ENCODE results near the gene OR2D3. TPM values are rescaled to one million over a fixed set of nuclear protein-coding genes. Genes with fewer than 3 reads are reported as not detected.

Gene OR2D3
- total and polyA plus RNA-seq, 9 of the 15 experiments (the other 6 are each of a cell fraction or from before 2014, with no cell fraction given) = 0.42 TPM; not detected in 8

DNA sequence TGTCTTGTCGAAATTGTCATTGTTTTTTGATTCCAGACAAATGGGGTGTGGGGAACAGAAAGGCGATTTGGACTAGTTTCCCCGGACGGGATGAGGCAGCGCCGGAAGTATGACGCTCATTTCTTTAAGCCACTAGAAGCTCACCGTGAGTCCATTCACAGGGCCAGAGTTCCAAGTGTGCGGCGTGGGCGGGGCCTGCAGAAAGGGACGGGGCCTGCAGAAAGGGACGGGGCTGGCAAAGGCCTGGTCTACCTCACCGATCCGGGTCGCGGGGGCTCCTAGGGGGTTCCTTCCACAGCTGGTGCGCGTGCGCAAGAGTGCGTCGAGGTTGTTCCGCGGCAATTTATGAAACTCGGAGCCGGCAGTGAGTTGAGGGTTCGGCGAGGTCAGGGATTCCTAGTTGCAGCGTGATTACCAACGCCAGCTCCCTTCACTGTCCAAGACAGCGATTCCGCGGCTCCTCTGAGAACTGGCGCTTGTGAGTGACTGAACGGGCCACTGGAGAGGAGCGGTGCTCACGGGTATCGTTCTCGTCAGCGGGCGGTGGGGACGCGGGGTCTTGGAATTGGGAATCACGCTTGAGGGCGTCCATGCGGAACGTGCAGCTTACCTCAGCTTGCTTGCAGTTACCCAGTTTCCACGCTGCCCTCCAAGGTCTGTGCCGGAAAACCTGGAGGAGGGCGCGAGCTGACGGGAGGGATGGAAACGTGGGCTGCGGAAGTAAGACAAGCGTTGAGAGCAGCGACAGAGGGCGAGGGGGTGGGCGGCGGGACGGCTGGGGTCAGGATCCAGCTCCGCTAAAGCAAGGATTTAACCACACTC lies 5.6 kb downstream of the OR2D3 start, which contains the start of gene ZNF215 (continued):
- TF ChIP-seq SMAD3 (CRISPR knock-in tag; conservative IDR thresholded peaks at IDR 0.05) = no peak
- TF ChIP-seq TCFL5 (CRISPR knock-in tag; conservative IDR thresholded peaks at IDR 0.05) = no peak
- TF ChIP-seq, protein P1, sequence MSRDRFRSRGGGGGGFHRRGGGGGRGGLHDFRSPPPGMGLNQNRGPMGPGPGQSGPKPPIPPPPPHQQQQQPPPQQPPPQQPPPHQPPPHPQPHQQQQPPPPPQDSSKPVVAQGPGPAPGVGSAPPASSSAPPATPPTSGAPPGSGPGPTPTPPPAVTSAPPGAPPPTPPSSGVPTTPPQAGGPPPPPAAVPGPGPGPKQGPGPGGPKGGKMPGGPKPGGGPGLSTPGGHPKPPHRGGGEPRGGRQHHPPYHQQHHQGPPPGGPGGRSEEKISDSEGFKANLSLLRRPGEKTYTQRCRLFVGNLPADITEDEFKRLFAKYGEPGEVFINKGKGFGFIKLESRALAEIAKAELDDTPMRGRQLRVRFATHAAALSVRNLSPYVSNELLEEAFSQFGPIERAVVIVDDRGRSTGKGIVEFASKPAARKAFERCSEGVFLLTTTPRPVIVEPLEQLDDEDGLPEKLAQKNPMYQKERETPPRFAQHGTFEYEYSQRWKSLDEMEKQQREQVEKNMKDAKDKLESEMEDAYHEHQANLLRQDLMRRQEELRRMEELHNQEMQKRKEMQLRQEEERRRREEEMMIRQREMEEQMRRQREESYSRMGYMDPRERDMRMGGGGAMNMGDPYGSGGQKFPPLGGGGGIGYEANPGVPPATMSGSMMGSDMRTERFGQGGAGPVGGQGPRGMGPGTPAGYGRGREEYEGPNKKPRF (IDR thresholded peaks at IDR 0.05; ENCODE audit: low read depth, low read length) = no peak
- TF ChIP-seq GABPB2 (CRISPR knock-in tag; conservative IDR thresholded peaks at IDR 0.05) = no peak
- TF ChIP-seq ZNF24 (IDR thresholded peaks at IDR 0.05) = no peak
- TF ChIP-seq NONO (IDR thresholded peaks at IDR 0.05; ENCODE audit: low read depth in 2 of 2, low read length in 1 of 2) = no peak
- no peak for TF ChIP-seq ZNF12 (CRISPR knock-in tag; IDR thresholded peaks at IDR 0.05)
- TF ChIP-seq, protein P2, sequence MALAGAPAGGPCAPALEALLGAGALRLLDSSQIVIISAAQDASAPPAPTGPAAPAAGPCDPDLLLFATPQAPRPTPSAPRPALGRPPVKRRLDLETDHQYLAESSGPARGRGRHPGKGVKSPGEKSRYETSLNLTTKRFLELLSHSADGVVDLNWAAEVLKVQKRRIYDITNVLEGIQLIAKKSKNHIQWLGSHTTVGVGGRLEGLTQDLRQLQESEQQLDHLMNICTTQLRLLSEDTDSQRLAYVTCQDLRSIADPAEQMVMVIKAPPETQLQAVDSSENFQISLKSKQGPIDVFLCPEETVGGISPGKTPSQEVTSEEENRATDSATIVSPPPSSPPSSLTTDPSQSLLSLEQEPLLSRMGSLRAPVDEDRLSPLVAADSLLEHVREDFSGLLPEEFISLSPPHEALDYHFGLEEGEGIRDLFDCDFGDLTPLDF (CRISPR knock-in tag; IDR thresholded peaks at IDR 0.05) = no peak
- no peak for TF ChIP-seq LEF1 (IDR thresholded peaks at IDR 0.05)
- no peak for TF ChIP-seq ESRRB (CRISPR knock-in tag; IDR thresholded peaks at IDR 0.05; ENCODE audit: borderline replicate concordance)
- TF ChIP-seq FOSL1 (tag; conservative IDR thresholded peaks at IDR 0.05) = 0 out of 2 replicates have a peak, but pooled peaks have one; percentile 31
- TF ChIP-seq, protein P3, sequence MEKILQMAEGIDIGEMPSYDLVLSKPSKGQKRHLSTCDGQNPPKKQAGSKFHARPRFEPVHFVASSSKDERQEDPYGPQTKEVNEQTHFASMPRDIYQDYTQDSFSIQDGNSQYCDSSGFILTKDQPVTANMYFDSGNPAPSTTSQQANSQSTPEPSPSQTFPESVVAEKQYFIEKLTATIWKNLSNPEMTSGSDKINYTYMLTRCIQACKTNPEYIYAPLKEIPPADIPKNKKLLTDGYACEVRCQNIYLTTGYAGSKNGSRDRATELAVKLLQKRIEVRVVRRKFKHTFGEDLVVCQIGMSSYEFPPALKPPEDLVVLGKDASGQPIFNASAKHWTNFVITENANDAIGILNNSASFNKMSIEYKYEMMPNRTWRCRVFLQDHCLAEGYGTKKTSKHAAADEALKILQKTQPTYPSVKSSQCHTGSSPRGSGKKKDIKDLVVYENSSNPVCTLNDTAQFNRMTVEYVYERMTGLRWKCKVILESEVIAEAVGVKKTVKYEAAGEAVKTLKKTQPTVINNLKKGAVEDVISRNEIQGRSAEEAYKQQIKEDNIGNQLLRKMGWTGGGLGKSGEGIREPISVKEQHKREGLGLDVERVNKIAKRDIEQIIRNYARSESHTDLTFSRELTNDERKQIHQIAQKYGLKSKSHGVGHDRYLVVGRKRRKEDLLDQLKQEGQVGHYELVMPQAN (IDR thresholded peaks at IDR 0.05; ENCODE audit: borderline replicate concordance) = peak; percentile 69; the same call in 1 of the 2 replicates
- no peak for TF ChIP-seq TSC22D4 (tag; IDR thresholded peaks at IDR 0.05)
- TF ChIP-seq NR1H2 (CRISPR knock-in tag; IDR thresholded peaks at IDR 0.05) = no peak
- TF ChIP-seq SLC30A9 (CRISPR knock-in tag; IDR thresholded peaks at IDR 0.05) = no peak
- TF ChIP-seq, protein P4, sequence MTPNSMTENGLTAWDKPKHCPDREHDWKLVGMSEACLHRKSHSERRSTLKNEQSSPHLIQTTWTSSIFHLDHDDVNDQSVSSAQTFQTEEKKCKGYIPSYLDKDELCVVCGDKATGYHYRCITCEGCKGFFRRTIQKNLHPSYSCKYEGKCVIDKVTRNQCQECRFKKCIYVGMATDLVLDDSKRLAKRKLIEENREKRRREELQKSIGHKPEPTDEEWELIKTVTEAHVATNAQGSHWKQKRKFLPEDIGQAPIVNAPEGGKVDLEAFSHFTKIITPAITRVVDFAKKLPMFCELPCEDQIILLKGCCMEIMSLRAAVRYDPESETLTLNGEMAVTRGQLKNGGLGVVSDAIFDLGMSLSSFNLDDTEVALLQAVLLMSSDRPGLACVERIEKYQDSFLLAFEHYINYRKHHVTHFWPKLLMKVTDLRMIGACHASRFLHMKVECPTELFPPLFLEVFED (CRISPR knock-in tag; conservative IDR thresholded peaks at IDR 0.05) = no peak
- no peak for TF ChIP-seq CBX8 (IDR thresholded peaks at IDR 0.05; ENCODE audit: borderline replicate concordance, extremely low read depth, low read depth, low read length, poor library complexity, severe bottlenecking)
- TF ChIP-seq, protein P5, sequence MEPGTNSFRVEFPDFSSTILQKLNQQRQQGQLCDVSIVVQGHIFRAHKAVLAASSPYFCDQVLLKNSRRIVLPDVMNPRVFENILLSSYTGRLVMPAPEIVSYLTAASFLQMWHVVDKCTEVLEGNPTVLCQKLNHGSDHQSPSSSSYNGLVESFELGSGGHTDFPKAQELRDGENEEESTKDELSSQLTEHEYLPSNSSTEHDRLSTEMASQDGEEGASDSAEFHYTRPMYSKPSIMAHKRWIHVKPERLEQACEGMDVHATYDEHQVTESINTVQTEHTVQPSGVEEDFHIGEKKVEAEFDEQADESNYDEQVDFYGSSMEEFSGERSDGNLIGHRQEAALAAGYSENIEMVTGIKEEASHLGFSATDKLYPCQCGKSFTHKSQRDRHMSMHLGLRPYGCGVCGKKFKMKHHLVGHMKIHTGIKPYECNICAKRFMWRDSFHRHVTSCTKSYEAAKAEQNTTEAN (CRISPR knock-in tag; IDR thresholded peaks at IDR 0.05) = no peak
- TF ChIP-seq BRF1 (IDR thresholded peaks at IDR 0.05; ENCODE audit: borderline replicate concordance, extremely low read depth, insufficient read length) = no peak
